ENCODE results near the gene PCBP3.
A peak's percentile ranks its signal among the peaks of the same experiment; 100 is the strongest.

The PCBP3 gene

GRCh38 chr21:45816794-45817193 lies 173.3 kb downstream of the PCBP3 start:
- no peak for DNase-seq

- no peak for DNase-seq
Measured at GRCh38 chr21:45817345-45817744, 173.8 kb downstream of the PCBP3 start.

DNA sequence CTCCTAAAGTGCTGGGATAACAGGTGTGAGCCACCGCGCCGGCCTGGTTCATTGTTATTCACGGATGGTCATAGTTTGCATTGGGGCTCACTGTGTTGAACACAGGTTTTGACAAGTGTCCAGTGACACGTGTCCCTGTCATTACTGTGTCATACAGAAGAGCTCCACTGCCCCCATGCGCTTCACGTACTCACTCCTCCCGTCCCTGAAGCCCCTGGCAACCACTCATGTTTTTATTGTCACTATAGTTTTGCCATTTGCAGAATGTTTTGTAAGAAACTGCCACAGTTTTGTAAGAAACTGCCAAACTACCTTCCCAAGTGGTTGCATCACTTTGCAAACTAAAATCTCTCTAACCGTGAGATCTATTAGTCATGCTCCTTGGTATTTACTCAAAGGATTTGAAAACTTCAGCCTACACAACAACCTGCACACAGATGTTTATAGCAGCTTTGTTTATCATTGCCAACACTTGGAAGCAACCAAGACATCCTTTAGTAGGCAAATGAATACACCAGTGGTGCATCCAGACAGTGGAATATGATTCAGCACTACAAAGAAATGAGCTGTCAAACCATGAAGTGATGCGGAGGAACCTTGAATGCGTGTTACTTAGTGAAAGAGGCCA lies 174.9 kb downstream of the PCBP3 start:
- no peak for DNase-seq

DNA sequence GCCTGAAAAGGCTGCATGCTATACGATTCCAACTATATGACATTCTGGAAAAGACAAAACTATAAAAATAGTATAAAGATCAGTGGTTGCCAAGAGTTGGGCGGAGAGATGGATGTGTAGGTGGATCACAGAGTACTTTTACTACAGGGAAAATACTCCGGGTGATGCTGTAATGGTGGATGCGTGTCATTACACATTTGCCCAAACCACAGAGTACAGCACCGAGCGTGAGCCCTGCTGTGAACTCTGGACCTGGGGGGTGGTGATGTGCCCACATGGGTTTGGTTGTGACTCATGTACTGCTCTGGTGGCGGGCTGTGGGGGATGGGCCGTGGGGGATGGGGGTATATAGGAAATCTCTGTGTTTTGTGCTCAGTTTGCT lies 175.4 kb downstream of the PCBP3 start:
- DNase-seq = no peak

- DNase-seq = no peak
Measured at GRCh38 chr21:45819478-45820170, 176.1 kb downstream of the PCBP3 start.

DNA sequence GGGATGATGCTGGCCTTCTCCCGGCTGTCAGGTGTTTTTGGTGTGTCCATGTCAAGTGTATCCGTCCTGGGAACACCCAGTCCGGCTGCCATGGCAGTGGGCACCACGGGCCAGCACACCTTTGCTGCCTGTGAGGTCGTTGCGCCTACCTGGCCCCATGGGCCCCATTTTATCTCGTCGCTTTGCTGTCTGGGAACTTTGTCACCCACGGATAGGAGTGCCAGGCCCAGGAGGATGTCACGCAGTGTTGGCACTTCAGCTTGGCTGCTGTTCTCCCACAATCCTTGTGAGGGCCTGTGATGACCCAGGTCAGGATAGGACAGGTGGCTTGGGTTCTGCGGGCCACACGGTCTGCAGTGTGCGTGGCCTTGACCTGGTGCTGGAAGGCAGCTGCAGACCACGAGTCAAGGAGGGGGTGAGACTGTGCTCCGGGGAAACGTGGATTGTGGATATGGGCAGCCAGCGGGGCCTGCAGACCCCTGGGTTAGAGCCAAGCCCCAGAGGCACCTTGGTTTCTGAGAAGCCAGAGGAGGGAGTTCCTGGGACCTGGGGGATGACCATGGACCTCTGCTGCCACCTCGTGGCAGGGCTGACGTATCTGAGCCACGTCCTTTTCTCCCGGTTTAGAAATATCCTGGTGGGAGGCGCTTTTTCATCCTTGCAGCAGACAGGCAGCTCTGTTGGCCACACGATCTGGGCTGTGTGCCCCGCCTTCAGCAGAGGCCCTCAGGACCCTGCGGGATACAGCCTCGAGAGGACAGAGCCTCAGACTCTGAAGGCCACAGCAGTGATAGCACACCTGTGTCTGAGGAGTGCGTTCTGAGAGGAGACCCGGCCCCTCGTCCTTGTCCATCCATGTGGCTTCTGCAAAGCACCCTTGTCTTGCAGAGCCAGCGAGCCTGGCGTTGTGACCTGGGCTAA lies 176.9 kb downstream of the PCBP3 start:
- peak; percentile 97 for DNase-seq

- DNase-seq = no peak
Measured at GRCh38 chr21:45821315-45821962, 177.9 kb downstream of the PCBP3 start.

GRCh38 chr21:45821998-45822397 lies 178.5 kb downstream of the PCBP3 start:
- no peak for DNase-seq

DNA sequence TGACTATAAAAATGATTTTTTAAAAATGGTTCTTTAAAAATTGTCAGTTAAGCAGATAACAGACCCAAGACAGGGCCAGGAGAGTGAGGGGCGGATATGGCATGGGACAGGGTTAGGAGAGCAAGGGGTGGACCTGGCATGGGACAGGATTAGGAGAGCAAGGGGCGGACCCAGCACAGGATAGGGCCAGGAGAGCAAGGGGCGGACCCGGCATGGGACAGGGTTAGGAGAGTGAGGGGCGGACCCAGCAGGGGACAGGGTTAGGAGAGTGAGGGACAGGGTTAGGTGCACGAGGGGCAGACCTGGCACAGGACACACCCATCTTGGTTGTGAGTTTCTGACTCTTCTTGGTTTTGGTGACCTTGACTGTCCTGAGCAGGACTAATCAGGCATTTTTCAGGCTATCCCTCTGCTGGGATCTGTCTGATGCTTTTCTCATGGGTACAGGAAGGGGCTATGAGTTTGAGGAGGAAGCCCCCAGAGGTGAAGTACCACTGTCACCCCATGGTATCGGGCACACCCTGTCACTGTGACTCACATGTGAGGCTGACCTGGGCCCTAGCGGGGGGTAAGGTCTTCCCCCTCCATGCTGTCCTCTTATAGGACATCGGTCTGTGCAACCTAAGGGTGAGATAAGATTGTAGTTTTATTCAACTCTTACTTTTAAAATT lies 179.0 kb downstream of the PCBP3 start:
- DNase-seq = no peak

GRCh38 chr21:45823100-45823681 lies 179.7 kb downstream of the PCBP3 start:
- DNase-seq = no peak

DNA sequence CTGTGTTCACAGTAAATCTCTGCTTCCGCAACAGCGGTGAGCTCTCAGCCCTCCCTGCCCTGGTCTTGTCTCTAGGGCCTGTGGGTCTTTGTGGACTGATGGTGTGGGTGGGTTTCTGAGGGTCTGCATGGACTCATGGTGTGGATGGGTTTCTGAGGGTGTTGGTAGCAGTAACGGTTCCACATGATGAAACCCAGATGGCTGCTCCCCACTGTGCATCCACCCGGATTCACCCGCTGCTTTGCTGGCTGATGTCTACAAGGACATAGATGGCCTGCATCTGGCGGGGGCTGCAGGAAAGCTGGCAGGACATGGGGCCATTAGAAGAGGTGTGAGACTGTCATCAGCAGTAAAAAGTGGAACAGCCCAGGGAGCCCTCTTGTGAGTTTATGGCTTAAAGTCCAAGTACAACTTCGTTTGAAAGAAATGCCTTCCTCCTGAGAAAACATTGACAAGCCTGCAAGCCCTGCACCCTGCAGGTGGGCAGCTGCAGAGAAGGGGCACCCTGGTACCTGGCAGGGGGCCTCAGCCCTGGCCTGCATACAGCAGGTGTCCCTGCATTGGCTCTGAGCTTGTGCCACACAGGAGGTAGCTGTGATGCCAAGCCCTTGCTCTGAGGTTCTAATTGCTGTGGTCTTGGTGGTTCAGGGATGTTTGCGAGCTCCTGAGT lies 181.2 kb downstream of the PCBP3 start:
- no peak for DNase-seq

GRCh38 chr21:45825219-45825618 lies 181.7 kb downstream of the PCBP3 start:
- DNase-seq = no peak

DNA sequence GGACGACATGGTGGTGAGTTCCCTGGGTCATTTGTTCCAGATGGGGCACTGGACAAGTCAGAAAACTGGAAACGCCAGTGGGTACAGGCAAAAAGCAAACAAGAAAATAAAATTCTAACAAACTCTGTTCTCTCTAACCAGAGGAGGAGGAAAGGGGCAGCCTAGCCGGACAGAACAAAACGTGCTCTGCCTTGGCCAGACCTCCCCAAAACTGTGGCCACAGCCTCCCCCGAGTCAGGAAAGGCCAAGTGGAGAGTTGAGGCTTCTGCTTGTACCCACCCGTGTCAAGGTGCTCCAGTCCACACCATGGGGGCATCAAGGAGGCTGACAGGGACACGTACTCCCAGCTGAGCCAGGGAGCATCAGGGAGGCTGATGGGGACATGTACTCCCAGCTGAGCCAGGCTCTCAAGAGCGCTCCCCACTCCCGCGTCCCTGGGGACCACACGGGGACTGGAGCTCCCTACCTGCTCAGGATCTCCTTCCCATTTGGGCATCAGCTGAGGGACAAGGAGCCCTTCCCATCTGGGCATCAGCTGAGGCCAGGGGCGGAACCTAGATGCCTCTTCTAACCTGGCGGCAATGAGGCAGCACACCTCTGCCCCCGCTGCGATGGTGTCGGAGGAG lies 183.3 kb downstream of the PCBP3 start:
- no peak for DNase-seq

GRCh38 chr21:45827302-45827692 lies 183.8 kb downstream of the PCBP3 start:
- no peak for DNase-seq

- DNase-seq = no peak
Measured at GRCh38 chr21:45827881-45828579, 184.5 kb downstream of the PCBP3 start.

- no peak for DNase-seq
Measured at GRCh38 chr21:45828580-45829570, 185.3 kb downstream of the PCBP3 start.

DNA sequence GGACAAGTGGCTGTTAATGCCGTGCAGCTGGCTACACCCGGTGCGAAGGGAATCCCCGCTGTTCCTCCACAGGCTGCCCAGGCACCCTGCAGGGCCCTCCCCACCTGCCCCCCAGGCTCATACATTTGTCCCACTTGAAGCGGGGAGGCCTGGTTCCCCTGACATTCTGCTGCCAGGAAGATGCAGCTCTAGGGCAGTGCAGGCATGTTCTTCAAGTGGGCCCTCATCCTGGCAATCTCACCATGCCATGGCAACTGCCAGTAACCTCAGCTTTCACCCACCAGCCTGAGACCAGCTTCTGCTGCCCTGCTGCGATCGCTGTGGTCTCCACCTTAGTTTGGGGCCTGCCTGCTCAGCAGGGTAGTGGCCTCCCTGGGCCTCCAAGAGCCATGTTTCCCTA lies 186.1 kb downstream of the PCBP3 start:
- no peak for DNase-seq

DNA sequence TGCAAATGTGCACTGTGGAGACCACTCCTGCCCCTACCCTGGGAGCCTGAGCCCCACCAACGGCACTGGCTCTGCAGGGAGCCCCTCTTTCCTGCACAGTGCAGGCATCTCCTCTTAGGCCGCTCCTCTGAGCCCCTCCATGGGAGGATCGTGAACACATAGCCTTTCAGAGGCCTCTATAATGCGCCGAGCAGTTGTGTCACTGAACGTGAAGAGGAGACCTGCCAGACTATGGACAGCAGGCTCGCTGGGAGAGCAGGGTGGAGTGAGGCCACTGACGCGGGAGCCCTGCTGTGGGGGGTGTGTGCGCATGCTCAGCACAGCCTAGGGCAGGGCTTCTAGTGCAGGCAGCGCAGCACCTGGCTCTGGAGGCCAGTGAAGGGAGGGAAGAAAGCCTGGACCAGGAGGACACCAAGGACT lies 186.7 kb downstream of the PCBP3 start:
- DNase-seq = peak; percentile 75

DNA sequence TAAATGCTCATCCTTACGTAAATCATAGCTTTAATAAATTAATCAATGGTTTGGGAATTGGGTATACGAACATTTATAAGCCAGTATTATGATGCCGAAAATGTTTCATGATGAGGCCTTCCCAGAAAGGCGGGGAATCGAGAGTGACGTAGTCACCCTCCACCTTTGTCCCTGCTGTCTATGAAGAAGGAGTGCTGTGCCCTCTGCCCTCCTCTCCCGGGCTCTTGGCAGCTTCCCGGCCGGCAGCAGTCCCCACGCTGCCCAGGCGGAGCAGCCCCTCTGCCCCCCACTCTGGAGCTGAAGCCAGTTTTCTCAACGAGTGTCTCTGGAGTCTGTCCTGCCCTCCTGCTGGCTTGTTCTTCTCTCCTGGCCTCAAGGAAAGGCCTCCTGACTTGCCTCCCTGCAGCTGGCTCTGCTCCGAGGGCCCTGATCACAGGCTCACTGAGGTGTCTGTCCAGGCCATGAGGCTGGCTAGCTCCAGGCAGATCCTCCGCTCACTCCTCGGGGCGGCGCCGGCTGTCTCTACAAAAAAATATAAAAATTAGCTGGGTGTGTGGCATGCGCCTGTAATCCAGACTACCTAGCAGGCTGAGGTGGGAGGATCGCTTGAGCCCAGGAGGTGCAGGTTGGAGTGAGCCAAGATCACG lies 187.3 kb downstream of the PCBP3 start:
- no peak for DNase-seq

Measured in eye (tissue), 1 donor.